ENCODE measurements around the gene SLC9A1.

Gene SLC9A1

DNA sequence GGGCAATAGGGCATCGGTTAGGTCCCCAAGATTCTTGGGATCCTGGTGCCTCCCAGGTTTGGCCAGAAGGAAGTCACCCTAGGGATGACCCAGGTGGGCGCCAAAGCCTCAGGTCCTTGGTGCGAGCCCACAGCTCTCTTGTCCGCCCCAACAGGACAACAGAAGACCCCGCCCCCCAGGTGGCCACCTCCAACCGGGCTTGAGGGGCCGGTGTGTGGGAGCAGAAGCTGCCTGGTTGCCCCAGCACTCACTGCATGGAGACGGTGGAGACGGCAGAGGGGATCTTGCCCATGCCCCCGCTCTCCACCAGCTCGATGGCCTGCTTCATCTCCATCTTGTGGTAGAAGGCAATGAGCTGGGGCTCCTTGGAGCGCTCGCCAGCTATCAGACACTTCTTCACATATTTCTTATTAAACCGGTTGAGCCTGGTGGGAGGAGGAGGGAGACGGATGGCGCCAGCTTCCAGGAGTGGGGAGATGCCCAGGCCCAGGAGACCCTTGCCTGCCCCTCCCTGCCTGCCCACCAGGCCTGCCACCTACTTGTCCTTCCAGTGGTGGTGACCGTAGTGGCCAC, 52.7 kb downstream of the SLC9A1 start:
- H3K4me3 ChIP-seq (ENCODE audit: low read depth, low read length), result no peak overlapping the region

GRCh38 chr1:27101696-27102095, 53.2 kb downstream of the SLC9A1 start:
- TF ChIP-seq CTCF (IDR thresholded peaks at IDR 0.05; ENCODE audit: borderline replicate concordance, insufficient read depth, low read depth, low read length), result no peak

More for the DNA sequence above, 52.7 kb downstream of the SLC9A1 start:
- no peak for TF ChIP-seq CTCF (IDR thresholded peaks at IDR 0.05; ENCODE audit: borderline replicate concordance, insufficient read depth, low read depth, low read length)

DNA sequence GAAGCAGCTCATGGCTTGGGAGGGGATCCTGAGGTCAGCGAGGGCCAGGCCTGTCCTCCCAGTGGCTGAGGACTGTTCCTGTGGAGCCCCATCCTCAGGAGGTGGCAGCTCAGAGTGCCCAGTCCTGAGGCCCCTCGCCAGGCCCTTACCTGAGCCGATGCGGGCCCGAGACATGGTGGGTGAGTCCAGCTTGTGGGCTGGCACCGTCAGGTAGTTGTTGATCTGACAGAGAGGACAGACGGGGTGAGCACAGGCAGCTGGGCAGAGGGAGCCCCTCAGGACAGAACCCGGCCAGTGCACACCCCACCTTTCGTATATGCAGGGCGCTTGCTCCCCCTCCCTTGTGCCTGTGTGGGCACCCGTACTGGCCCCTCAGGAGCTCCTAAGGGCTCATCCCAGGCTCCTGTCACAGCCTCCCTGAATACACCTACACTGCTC, 53.9 kb downstream of the SLC9A1 start:
- TF ChIP-seq CTCF (IDR thresholded peaks at IDR 0.05; ENCODE audit: borderline replicate concordance, insufficient read depth, low read depth, low read length), result no peak
- H3K4me3 ChIP-seq (ENCODE audit: low read depth, low read length), result no peak overlapping the region

More at GRCh38 chr1:27101696-27102095, 53.2 kb downstream of the SLC9A1 start:
- H3K4me3 ChIP-seq (ENCODE audit: low read depth, low read length), result no peak overlapping the region

- TF ChIP-seq CTCF (IDR thresholded peaks at IDR 0.05; ENCODE audit: borderline replicate concordance, insufficient read depth, low read depth, low read length), result no peak
- H3K4me3 ChIP-seq (ENCODE audit: low read depth, low read length), result no peak overlapping the region
These were observed 54.4 kb downstream of the SLC9A1 start for GRCh38 chr1:27100335-27101053.

- no peak for TF ChIP-seq CTCF (IDR thresholded peaks at IDR 0.05; ENCODE audit: borderline replicate concordance, insufficient read depth, low read depth, low read length)
- H3K4me3 ChIP-seq (ENCODE audit: low read depth, low read length), result no peak overlapping the region
These were observed 55.2 kb downstream of the SLC9A1 start for GRCh38 chr1:27099587-27100334.

DNA sequence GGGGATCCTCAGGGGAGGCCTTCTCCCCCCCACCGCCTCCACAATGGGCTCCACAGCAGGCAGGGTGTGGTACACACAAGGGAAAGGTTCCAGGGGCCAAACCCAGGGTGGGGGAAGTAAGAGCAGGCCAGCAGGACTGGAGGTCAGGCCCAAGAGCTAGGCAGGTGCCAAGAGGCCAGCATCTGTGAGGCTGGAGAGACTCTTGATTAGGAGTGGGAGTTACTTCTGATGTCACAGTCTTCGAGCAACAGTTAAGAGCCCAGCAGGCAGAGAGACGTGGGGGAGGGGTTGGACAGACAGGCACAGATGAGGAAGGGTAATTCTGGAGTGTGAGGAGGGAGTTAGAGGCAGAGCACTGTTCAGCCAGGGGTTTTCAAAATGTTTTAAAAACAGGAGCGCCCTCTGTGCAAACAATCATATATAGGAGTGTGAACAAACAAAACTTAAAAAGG, 55.8 kb downstream of the SLC9A1 start:
- no peak overlapping the region for H3K4me3 ChIP-seq (ENCODE audit: low read depth, low read length)
- no peak for TF ChIP-seq CTCF (IDR thresholded peaks at IDR 0.05; ENCODE audit: borderline replicate concordance, insufficient read depth, low read depth, low read length)
